DMS153 treated with DMSO at 0.1 percent for 48 hours (cell line): ENCODE results near the gene PROX1.
"Not testable (repeated sequence)": the region's sequence is repeated elsewhere in the genome, so short reads cannot be mapped to it uniquely, and the experiment has no call there.

Experiments
- DNase-seq: peaks from one replicate; lab custom pipeline; 2025; ENCODE audit not compliant: unreplicated experiment; lab: John Stamatoyannopoulos, UW

Gene PROX1

DNA sequence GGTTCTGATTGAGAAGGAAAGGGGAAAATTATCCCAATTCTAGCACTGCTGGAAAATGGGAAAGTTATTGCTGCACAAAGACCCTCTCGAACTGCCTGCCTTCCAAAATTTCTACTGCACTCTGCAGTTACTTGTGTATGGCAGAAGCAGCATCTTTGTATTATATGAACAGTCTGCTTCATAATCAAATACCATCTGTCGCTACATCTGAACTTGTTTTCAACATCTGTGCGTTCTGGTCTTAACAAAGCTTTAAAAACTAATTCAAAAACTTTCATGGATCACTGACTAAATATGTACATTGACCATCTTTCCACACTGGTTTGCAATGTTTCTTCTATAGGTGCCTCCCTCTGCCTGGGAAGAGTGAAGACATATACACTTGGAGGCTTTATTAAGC, 79.2 kb downstream of the PROX1 start:
- no peak for DNase-seq

DNA sequence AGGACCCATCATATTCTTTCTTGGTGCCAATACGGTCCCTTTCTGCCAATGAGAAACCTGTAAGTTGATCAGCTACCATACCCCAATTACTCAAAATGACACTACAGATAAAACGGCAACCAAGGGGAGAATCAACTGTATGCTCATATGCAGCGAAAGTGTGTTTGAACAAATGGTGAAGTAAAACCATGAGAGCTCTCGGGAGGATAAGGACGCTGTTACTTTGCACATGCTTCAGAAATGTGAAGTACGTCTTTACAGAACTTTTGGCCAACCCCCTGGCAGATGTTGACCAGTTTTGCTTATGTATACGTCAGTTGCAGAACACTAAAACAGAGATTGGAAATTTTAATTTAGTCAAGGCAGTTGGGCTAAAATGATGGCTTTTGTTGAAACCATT, 79.6 kb downstream of the PROX1 start:
- DNase-seq = no peak

DNA sequence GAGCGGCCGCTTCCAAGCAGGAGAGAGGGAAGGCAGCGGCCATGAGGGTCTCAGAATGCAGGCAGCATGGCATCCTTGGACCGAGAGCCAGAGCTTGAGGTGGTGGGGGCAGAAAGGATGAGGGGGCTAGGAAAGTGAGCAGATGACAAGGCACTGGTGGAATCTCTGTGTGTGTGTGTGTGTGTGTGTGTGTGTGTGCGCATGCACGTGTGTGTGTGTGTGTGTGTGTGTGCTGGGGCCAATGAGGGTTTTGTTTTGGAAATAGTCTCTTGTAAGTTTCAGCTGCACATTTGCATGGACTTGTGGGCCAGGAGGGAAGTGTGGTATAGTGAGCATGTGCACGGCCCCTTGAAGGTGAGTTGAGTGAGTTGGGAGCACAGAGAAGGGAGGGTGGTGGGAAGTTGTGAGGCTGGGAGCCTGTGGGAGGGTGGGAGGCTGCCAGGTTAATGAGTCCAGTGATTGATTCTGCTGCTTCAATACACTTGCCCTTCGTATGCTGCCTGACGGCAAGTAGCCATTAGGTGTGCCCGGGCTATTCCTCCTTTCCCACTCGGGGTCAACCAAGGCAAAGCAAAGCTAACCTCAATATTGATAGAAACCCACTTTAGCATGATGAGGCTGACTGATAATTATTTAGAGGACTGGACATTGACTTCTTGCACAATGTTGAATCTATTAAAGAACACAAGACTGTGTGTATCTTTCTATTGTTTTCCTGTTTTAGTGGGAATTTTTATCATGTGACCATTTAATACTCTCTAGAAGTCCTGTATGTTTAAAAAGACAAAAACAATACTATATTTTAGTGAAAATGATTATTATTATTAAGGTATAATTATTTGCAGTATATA, 80.3 kb downstream of the PROX1 start:
- no peak for DNase-seq

DNA sequence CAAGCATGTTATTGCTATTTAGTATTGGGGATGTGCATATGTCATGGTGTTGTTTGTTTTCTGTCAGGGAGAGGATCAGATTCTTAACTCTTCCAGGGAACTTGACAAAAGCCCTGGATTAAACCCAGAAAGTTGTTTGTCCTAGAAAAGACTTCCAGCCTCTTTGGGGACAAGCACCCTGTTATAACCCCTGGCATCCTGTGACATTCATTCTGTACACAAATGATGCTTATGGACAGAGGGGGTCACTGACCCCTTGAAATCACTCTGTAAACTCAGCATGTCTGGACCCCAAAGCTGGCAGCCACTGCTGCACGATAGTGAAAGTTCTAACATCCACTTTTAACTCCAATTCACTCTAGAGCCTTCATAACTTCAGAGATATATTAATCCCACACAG, 81.2 kb downstream of the PROX1 start:
- DNase-seq = no peak

DNA sequence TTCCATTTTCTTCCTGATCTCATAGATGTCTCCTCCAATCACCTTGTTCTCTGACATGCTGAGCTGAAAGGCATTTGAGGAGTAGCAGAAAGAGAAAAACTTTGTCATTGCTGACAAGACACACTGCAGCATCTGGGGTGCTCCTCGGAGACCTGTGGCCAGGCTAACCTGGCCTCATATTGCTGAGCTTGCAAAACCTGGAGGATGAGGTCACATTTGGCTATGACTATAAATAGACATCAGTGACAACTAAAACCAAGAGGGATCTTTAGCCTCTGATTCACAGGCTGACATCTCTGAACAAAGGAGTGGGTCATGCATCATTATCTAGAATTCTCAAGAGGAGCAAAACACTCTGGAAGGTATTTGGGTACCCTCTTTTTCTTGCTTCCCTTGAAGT, 83.7 kb downstream of the PROX1 start:
- no peak for DNase-seq

DNA sequence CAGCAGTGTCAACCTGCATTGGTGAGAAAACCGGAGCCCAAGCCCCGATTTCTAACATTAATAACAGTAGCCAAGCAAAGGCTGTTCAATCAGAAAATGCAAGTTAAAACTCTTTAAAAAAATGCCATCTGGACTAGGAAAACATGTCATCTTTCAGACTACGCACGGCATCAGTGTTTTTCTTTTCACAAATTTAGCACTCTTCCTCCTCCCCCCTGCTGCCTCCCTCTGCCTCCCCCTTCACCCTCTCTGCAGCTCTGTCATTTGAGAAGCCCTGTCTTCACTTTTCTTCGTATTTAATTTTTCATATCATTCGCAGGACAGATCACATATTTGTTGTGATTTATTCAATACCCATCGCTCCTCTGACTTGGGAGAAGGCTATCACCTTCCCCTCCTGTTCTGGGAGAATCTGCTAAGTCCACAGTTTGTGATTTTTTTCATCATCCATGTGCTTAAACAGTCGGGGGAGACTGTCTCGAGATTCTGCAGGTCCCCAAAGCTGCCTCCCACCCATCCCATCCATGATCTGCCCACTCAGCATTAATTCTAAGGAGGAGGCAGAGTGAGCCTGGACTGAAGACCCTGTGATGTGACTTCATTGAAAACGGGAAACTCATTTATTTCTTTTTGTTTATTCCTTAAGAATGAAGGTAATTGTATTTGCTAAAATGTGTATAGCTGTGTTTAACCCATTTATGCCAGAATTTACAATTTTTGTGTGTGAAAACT, 84.8 kb downstream of the PROX1 start:
- DNase-seq = no peak

DNA sequence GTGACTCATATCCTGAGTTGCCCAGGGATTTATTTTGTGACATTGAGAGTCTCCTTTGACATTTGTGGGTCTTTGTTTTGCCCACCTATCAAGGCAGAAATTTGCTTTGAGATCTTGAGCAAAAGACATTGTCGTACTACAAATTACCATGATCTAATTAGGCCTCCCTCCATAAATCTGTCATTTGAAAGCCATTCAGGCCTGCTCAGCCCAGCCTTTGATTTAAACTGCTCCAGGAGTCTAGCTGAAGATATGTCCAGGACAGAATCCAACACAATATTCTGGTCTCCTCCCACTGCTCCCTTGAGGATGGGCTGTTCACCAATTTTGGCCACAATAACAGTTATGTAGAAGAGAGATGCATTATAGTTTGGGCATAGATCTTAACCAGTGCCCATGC, 86.7 kb downstream of the PROX1 start:
- DNase-seq = no peak

DNA sequence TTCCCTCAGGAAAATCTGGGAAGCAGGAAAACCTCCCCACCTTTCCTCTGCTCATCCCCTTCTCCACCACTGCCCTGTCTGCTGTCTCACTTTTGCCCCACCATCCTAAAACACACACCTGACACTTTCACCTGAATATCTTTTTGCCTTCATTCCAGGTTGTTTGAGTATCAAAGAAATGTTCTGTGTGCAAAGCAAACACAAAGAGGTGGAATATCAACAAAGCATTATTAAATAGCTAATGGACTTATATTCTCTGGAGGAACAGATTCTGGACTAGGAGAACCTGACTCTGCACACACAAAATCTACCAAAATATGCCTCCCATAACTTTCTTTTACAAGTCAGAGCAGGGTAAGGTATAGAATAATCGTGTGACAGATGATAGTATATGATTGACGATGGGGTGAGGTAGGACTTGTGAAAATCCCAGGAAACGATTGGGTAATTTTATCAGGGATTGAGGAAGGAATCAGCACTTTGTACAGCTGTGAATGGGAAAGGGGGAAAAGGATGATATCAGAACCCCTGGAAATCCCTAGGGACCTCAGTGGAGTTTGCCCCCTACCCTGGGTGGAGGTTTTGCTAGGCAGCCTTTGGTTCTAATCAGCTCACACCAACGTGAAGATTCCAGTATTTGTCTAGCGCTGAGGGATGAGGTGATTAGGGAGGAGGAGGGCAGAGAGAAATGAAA, 87.7 kb downstream of the PROX1 start:
- DNase-seq = no peak

DNA sequence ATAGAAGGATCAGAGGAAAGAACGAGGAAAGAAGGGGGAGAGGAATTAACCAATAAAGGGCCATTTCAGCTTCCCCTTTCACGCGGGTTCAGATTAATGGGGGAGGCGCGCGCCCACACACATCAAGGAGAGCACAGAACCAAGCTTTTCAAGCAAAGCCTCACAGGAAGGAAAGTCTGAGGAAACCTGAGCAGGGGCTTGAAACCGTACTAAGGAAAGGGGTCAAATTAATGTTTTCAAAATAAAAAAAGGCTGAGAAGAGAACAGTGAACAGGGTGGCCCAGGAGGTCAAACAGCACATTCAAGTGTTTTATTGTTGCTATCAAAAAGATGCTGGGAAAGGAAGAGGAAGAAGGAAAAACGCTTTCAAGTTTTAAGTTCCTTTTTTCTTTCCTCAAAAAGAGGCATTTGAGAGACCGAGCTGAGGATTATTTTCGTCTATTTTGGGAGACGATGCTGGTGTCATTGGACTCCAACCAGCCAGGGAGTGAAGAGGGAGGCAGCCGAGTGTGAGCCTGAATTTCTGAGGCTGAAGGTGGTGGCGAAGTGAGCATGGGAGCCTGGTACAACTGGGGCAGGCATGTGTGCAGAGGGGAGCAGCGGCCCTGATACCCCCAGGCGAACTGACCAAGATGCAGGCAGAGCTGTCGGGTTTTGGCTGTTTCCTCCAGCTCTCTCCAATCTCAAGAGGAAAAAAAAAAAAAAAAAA, 88.4 kb downstream of the PROX1 start:
- DNase-seq = no peak

DNA sequence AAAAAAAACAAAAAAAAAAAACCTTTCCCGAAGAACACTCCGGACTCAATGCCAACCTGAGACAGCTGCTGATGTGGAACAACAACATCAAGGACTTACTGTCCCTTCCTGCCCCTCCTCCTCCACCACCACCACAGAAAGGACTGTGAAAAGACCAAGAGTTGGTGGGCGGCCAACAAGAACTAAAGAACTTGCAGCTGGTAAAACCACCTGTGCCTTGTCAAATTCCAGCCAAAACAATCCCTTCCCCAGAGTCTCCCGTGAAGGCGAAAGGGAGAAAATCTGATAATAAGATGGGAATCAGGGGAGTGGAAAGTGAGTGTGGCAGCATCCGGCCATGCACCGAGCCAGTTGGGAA, 88.9 kb downstream of the PROX1 start:
- DNase-seq = no peak

DNA sequence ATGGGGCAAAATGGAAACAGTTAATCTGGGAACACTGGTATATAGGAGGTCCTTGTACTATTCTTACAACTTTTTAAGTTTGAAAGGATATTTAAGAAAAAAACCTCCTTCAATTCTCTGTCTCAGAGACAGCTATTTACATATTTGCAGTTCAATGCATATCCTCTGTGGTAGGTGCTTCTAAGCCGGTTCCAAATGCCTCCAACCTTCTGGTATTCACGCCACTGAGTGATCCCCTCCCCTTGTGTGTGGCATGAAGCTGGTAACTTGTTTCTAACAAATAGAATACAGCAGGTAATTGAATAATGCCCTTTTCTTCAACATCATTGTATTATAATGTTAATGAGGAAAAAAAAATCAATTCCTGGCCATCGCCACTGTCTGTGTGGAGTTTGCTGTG, 91.2 kb downstream of the PROX1 start:
- DNase-seq = no peak

DNA sequence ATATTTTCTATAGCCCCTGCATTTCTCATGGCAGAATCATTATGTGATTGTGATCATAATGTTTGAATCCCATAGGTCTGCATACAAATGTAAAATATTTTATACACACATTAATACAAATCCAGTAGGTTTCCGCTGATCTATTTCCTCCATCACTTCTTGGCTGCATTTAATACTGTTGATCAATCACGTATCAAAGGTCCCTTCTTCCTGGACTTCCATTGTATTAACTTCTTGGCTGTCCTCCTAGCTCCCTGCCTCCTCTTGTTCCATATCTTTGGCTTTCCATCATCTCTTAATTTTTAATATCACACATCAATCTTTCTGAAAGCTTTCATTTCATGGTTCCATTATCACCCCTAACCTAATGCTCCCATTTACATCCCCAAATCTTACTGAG, 97.6 kb downstream of the PROX1 start:
- no peak for DNase-seq

DNA sequence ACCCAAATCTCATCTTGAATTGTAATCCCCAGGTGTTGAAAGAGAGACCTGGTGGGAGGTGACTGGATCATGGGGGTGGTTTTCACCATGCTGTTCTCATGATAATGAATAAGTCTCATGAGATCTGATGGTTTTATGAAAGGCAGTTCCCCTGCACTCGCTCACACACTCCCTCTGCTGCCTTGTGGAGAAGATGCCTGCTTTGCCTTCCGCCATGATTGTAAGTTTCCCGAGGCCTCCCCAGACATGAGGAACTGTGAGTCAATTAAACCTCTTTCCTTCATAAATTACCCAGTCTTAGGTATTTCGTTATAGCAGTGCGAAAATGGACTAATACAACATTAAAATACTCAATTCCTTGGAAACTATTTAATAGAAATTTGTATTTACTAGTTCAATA, 99.2 kb downstream of the PROX1 start:
- no peak for DNase-seq

DNA sequence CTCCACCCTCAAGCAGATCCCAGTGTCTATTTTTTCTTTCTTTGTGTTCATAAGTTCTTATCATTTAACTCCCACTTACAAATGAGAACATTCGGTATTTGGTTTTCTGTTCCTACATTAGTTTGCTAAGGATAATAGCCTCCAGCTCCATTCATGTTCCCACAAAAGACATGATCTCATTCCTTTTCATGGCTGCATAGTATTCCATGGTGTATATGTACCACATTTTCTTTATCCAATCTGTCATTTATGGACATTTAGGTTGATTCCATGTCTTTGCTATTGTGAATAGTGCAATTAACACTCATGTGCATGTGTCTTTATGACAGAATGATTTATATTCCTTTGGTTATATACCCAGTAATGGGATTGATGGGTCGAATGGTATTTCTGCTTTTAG, 101.2 kb downstream of the PROX1 start:
- DNase-seq = not testable (repeated sequence)
